Uterus (tissue), 4 donors: ENCODE results near the gene METTL3. TPM values are rescaled to one million over a fixed set of nuclear protein-coding genes. Genes with fewer than 3 reads are reported as not detected.
A peak's percentile ranks its signal among the peaks of the same experiment; 100 is the strongest.

Experiments used
- DNase-seq, 2 donors: peaks; one replicate each; pipeline ENCODE4 v3.0.0-alpha.2; 2019 to 2020
- H3K27ac ChIP-seq, 2 donors: fragments of 200-600 bp; sonication (generic); 1 replicate in 1 of 2; 2 replicates in 1 of 2; pipeline ENCODE4 v1.5.1; 2016 to 2018
- H3K27me3 ChIP-seq, 2 donors: fragments of 200-600 bp; sonication (generic); one replicate each; pipeline ENCODE4 v1.5.1; 2018 to 2019; ENCODE audit warnings: control low read depth in 1 of 2
- H3K36me3 ChIP-seq, 2 donors: fragments of 200-600 bp; sonication (generic); one replicate each; pipeline ENCODE4 v1.5.1; 2019; ENCODE audit warnings: control low read depth in 1 of 2
- H3K4me1 ChIP-seq, 2 donors: fragments of 200-600 bp; sonication (generic); one replicate each; pipeline ENCODE4 v1.5.1; 2018 to 2019; ENCODE audit warnings: control low read depth in 1 of 2
- H3K4me3 ChIP-seq, 2 donors: fragments of 200-600 bp; sonication (generic); 1 replicate in 1 of 2; 2 replicates in 1 of 2; pipeline ENCODE4 v1.5.1; 2018 to 2019; ENCODE audit warnings: mild to moderate bottlenecking in 1 of 2
- H3K9me3 ChIP-seq, 2 donors: fragments of 200-600 bp; sonication (generic); one replicate each; pipeline ENCODE4 v1.5.1; 2019; ENCODE audit warnings: control low read depth in 1 of 2
- POLR2A ChIP-seq, 2 donors: fragments of 450-650 bp; IDR thresholded peaks; one replicate each; pipeline ENCODE4 v1.6.1; 2016; ENCODE audit warnings: antibody characterized with exemption in 2 of 2, mild to moderate bottlenecking in 1 of 2, moderate library complexity in 1 of 2
- intact Hi-C: fragments of 100-400 bp; cut with DNase I; formaldehyde crosslinking; loops from one replicate; pipeline ENCODE4 v1.15.1; 2023; ENCODE audit warnings: low total_unique reads
- total RNA-seq, 4 donors: library from RNA; depleted of rRNA in 3 of 4; stranded (reverse); fragments of >200 nt in 3 of 4; gene quantifications; one replicate each; pipeline versions ENCODE4 v1.1.0 to v1.2.4, GENCODE V29; 2014 to 2023
- TF ChIP-seq, protein P1 (sequence below), 4 experiments: fragments of 200-600 bp in 2 of 4; fragments of 450-650 bp in 2 of 4; sonication (generic) in 2 of 4; IDR thresholded peaks; one replicate each; pipeline ENCODE4 v1.5.1; 2016 to 2019; ENCODE audit warnings: antibody characterized with exemption in 4 of 4, mild to moderate bottlenecking in 2 of 4, moderate library complexity in 1 of 4
- donor health status: DM: yes; HTN: yes; CAD: no.

METTL3 gene
- total RNA-seq, 4 donors from 2014 or later, result 47.4 to 101 (median 57.7) TPM

DNA sequence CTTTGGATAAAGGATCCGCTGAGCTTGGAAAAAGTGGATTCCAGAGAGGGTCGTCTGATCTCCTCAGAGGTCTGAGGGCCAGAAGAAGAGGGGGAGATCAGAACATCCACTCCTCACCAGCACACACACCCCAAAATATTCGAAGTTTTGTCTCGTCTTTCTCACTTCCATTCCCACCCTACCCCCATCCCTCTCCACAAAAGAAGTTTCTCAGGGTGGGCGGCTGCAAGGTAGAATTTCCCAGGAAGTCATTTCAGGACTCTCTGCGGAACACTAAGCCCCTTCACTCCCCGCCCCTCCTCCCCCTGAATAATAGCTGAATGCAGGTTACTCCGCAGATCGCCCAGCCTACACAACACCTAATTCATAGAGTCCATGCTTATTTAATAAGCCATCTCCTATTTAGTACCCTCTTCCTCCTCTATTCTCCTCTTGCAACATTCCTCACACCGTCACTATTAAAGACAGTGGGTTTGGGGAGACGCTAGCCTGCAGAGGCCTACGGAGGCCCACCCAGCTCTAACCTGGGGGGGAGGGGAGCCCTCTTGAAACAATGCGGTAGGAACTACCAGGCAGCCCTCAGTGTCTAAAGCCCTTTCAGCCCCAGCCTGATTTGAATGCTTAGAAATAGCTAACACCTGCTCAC is 15.7 kb upstream of the METTL3 start:
- Histone ChIP-seq H3K27ac (peak overlapping the region; percentile 88 to 92), H3K36me3 (no peaks in the 10 kb centered on the region), H3K4me1 (no peaks in the 10 kb centered on the region), H3K4me3 (peak overlapping the region; percentile 67 to 99), H3K27me3 (no peaks in the 10 kb centered on the region), H3K9me3 (no peaks in the 10 kb centered on the region)
- intact Hi-C loops, result no loop called here
- TF ChIP-seq, protein P1, sequence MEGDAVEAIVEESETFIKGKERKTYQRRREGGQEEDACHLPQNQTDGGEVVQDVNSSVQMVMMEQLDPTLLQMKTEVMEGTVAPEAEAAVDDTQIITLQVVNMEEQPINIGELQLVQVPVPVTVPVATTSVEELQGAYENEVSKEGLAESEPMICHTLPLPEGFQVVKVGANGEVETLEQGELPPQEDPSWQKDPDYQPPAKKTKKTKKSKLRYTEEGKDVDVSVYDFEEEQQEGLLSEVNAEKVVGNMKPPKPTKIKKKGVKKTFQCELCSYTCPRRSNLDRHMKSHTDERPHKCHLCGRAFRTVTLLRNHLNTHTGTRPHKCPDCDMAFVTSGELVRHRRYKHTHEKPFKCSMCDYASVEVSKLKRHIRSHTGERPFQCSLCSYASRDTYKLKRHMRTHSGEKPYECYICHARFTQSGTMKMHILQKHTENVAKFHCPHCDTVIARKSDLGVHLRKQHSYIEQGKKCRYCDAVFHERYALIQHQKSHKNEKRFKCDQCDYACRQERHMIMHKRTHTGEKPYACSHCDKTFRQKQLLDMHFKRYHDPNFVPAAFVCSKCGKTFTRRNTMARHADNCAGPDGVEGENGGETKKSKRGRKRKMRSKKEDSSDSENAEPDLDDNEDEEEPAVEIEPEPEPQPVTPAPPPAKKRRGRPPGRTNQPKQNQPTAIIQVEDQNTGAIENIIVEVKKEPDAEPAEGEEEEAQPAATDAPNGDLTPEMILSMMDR (IDR thresholded peaks at IDR 0.05), result no peak
- no peak for TF ChIP-seq POLR2A (IDR thresholded peaks at IDR 0.05)
- DNase-seq, result no peak

DNA sequence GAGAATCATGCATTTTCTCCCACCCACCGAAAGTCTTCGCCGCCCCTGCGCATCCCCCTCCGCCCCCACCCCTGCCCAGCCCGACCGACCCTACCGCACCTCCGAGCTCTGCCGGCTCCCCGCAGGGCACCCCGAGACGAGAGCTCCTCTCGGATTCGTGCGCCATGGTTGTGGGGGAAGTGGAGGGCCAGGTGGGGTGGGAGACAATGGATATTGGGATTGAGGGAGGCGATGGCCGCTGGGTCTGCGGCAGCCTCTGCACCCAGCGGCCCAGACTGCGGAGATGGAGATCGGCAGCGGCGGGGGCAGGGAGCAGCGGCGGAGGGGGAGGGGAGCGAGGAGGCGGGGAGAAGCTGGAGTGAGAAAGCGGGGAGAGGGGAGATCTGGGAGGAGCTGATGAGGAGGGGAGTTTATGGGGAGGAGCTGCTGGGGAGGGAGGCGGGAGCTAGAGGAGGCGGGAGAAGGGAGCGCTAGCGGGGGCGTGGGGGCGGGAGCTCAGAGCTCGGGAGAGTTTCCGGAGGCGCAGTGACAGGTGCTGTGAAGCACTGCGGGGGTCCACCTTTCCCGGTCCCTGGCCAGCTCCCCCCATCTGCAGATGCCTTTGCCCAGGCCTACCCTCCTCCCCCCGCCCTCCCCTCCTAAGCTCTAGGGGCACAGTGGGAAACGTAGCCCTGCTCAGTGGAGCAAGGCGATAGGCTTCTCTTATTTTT is 15.0 kb upstream of the METTL3 start, which contains the start of gene SALL2:
Gene SALL2, minus strand, starts transcription at position 385 of the 710 bp plus-strand sequence. Its CDS starts 219 bp downstream, at position 166.
- intact Hi-C loops, result no loop called here
- no peaks in the 10 kb centered on the region for H3K36me3 ChIP-seq
- DNase-seq, result peak; percentile 84 to 88
- H3K27me3 ChIP-seq, result no peaks in the 10 kb centered on the region
- H3K4me1 ChIP-seq, result no peaks in the 10 kb centered on the region
- peak within 1 kb of the TSS; percentile 67 to 99 for H3K4me3 ChIP-seq
- TF ChIP-seq POLR2A (IDR thresholded peaks at IDR 0.05), result peak in 1 of 2 donors; percentile 30
- TF ChIP-seq, protein P1 (IDR thresholded peaks at IDR 0.05), result no peak
- peak within 1 kb of the TSS; percentile 88 to 92 for H3K27ac ChIP-seq
- H3K9me3 ChIP-seq, result no peaks in the 10 kb centered on the region

DNA sequence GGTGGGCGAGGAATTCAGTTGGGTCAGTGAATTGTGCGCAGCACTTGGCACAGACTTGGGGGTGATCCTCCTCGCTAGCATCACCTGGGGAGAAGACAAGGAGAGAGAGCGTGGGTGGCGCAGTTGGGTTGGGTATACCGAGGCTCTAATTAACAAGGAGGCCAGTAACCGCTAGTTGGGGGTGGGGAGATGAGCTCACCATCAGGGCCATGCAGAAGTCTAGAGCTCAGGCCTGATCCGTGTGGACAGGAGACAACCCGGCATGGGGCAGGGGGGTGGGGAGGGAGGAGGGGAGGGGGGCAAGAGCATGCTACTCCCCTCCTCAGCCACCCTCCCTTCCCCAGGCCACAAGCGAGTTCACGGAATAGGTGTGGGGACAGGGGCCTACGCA is 14.4 kb upstream of the METTL3 start:
- peak; percentile 40 to 55 for DNase-seq
- Histone ChIP-seq H3K4me1 (no peaks in the 10 kb centered on the region), H3K4me3 (peak overlapping the region; percentile 67 to 99), H3K27ac (peak overlapping the region; percentile 88 to 92), H3K36me3 (no peaks in the 10 kb centered on the region), H3K9me3 (no peaks in the 10 kb centered on the region), H3K27me3 (no peaks in the 10 kb centered on the region)
- intact Hi-C loops, result no loop called here
- no peak for TF ChIP-seq POLR2A (IDR thresholded peaks at IDR 0.05)
- TF ChIP-seq, protein P1 (IDR thresholded peaks at IDR 0.05), result no peak

DNA sequence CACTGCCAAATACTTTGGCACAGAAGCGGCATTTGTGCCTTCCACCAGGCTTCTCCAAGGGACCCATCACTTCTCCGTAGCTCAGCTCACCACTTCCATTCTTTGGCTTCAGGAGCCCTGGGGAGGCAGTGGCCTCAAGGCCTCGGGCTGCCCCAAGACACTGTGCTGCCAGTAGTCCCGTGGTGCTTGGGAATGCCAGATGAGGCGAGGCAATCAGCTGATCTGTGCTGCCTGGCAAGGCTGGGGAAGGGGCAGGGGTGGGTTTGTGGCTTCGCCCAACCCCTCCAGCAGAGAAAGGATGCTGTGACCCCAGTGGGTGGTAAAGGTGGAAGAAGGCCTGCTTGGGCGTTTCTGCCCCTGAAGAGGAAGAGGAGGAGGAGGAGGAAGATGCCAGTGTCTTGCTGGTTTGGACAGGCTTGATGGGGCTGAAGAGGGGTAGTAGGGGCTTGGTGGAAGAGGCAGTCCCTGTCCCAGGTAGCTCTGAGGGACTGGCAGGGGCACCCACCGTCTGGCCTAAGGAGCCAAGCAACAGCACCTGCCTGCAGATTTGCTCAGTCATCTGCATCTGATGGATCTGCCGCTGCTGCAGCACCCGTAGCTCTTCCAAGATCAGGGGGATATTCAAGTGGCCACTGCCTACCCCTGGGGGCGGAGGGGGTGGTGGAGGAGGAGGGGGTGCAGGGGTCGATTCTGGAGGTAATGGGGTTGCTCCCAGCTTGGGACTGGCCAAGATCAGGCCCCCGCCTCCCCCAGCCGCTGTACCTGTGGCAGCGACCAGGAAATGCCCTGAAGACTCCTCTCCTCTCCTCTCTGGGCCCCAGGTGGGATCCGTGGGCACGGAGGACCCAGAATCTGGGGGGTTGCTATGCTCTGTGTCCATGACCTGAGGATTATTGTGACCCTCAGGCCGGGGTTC is 13.7 kb upstream of the METTL3 start:
- intact Hi-C loops, result no loop called here
- Histone ChIP-seq H3K27ac (peak overlapping the region; percentile 88 to 92), H3K4me3 (peak overlapping the region in 1 of 2 donors; percentile 67), H3K9me3 (no peaks in the 10 kb centered on the region), H3K4me1 (no peaks in the 10 kb centered on the region), H3K36me3 (no peaks in the 10 kb centered on the region), H3K27me3 (no peaks in the 10 kb centered on the region)
- TF ChIP-seq, protein P1 (IDR thresholded peaks at IDR 0.05), result no peak
- TF ChIP-seq POLR2A (IDR thresholded peaks at IDR 0.05), result no peak
- DNase-seq, result no peak
